ENCODE measurements around the gene XPO1.
"Not testable (repeated sequence)": the region's sequence is repeated elsewhere in the genome, so short reads cannot be mapped to it uniquely, and the experiment has no call there.

Gene XPO1

DNA sequence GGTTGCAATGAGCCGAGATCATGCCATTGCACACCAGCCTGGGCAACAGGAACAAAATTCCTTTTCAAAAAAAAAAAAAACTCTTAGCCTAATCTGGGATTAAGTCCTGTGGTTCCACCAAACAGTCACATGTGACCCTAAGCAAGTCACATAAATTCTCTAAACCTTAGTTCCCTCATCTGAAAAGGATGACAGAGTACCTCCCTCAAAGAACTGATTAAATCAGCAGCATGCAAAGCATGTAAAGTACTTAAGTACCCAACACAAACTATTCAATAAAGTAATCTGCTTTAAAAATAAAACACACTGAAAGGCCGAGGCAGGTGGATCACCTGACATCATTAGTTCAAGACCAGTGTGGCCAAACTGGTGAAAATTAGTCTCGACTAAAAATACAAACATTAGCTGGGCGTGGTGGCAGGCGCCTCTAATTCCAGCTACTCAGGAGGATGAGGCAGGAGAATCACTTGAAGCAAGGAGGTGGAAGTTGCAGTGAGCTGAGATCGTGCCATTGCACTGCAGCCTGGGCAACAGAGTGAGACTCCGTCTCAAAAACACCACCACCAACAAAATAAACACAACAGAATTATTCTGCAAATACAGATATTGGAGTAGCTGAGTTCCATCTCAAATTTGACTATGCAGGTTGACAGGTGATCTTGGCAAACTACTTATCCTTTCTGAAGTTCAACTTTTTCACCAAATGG is 74.2 kb downstream of the XPO1 start:
- no peak for DNase-seq

DNA sequence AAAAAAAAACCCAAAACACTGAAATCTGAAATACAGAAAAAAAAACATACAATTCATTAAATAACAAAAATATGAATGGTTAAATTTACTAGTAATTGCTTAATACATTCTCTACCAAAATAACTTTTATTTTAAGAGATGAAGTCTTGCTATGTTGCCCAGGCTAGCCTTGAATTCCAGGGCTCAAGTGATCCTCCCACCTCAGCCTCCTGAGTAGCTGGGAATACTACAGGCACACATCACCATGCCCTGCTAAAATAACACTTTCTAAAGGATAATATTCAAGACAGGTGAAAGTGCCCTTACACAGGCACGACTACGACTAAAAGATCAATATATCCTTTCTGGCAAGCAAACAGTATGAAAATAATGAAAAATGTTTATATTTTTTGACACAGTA is 76.8 kb downstream of the XPO1 start:
- DNase-seq, result no peak

DNA sequence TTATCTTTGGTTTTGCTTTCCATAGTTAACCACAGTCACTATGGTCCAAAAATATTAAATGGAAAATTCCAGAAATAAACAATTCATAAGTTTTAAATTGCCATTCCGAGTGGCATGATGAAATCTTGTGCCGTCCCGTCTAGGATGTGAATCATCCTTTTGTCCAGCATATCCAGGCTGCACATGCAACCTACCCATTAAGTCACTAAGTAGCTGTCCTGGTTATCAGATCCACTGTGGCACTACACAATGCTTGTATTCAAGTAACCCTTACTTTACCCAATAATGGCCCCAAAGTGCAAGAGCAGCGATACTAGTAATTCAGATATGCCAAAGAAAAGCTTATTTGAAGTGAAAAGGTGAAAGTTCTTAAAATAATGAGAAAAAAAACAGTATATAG is 78.0 kb downstream of the XPO1 start:
- DNase-seq, result no peak

DNA sequence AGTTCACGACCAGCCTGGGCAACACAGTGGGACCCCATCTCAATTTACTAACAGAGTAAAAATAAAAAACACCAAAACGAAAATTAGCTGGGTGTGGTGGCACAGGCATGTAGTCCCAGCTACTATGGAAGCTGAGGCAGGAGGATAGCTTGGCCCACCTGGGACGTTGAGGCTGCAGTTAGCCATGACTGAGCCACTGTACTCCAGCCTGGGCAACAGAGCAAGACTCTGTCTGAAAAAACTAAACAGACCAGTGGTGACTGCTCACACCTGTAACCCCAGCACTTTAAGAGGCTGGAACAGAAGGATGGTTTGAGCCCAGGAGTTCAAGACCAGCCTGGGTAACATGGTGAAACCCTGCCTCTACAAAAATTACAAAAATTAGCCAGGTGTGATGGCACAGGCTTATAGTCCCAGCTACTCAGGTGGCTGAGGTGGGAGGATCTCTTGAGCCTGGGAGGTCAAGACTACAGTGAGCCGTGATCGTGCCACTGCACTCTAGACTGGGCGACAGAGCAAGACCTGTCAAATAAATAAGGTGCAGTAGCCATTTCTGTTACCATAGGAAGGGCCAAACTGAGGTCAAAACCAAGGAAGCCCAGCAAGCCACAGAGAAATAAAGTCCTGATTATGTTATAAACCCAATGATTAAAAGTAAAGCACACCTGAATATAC is 81.3 kb downstream of the XPO1 start:
- DNase-seq, result no peak

DNA sequence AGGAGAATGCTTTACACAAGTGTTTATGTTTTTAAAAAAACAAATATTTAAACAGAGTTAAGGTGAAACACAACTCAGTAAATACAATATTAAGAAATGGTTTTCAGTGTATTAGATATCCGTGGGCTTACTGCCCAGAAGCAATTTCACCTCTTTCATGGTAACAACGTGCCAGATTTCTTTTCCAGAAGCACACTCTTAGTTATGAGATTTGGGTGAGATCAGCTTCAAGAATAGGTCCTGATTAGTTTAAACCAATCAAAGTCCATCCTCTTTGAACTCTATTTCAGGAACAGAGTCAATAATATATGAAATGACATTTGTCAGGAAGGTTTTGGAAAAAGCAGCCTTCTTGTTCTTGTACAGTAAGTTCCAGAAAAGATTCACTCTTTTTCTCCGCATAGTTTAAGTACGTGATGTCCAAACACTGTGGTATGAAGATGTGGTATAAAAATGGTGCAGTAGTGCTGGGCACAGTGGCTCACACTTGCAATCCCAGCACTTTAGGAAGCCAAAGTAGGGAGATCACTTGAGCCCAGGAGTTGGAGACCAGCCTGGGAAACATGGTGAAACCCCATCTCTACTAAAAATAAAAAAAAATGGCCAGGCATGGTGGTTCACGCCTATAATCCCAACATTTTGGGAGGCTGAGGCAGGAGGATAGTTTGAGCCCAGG is 81.9 kb downstream of the XPO1 start:
- no peak for DNase-seq

DNA sequence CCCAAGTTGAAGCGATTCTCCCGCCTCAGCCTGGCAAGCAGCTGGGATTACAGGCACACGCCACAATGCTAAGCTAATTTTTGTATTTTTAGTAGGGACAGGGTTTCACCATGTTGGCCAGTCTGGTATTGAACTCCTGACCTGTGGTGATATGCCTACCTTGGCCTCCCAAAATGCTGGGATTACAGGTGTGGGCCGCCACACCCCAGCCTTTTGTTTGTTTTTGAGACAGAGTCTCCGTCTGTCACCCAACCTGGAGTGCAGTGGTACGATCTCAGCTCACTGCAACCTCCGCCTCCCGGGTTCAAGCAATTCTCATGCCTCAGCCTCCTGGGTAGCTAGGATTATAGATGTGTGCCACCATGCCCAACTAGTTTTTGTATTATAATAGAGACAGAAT is 83.2 kb downstream of the XPO1 start:
- DNase-seq, result not testable (repeated sequence)

DNA sequence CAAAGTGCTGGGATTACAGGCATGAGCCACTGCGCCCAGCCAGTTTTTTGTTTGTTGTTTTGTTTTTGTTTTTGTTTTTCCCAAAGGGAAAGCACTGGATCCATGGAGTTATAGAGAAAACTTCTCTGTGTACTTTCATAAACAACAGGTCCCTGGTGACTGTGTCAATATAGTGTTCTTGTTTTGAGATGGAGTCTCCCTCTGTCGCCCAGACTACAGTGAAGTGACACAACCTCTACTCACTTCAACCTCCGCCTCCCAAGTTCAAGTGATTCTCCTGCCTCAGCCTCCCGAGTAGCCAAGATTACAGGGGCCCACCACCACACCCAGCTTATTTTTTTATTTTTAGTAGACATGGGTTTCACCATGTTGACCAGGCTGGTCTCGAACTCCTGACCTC is 83.8 kb downstream of the XPO1 start:
- DNase-seq, result no peak

DNA sequence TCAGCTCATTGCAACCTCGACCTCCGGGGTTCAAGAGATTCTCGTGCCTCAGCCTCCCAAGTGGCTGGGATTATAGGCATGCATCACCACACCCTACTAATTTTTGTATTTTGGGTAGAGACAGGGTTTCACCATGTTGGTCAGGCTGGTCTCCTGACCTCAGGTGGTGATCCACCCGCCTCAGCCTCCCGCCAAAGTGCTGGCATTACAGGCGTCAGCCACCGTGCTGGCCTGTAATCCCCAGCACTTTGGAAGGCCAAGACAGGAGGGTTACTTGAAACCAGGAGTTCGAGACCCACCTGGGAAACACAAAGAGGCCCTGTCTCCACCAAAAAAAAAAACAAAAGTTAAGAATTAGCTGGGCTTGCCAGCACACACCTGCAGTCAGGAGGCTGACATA is 85.8 kb downstream of the XPO1 start:
- DNase-seq, result no peak

DNA sequence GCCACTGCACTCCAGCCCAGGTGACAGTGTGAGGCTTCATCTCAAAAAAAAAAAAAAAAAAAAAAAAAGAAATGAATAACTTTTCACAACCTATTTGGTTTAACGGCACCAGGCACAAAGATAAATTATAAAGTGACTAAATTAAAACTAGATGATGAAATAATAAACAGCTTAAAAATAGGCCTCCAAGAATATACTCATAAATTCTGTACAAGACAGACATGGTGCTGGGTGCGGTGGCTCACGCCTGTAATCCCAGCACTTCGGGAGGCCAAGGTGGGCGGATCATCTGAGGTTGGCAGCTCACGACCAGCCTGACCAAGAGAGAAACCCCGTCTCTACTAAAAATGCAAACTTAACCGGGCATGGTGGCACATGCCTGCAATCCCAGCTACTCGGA is 87.0 kb downstream of the XPO1 start:
- no peak for DNase-seq

DNA sequence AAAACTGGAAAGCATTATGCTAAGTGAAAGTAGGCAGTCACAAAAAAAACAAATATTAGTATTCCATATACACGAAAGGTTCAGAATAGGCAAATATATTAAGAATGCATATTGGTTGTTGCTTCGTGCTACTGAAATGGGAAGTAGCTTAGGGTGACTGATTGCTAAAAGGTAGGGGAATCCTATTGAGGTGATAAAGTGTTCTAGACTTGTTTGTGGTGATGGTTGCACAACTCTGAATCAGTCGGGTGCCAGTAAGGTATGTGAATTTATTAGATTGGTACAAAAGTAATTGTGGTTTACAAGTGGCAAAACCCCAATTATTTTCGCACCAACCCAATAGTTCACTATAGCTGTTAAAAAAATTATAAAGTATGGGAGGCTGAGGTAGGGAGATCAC is 88.0 kb downstream of the XPO1 start:
- no peak for DNase-seq

DNA sequence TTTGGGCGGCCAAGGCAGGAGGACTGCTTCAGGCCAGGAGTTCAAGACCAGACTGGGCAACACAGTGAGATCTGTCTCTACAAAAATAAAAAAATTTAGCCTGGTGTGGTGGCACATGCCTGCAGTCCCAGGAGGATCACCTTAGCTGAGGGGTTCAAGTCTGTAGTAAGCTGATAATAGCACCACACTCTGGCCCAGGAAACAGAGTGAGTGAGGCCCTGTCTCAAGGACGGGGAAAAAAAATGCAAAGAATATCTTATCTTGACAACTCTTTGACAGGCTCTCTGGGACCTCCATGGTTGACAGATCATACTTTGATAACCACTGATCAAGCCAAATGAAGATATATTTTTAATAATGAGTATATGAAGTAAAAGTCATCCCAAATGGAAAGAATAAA is 89.9 kb downstream of the XPO1 start:
- no peak for DNase-seq

DNA sequence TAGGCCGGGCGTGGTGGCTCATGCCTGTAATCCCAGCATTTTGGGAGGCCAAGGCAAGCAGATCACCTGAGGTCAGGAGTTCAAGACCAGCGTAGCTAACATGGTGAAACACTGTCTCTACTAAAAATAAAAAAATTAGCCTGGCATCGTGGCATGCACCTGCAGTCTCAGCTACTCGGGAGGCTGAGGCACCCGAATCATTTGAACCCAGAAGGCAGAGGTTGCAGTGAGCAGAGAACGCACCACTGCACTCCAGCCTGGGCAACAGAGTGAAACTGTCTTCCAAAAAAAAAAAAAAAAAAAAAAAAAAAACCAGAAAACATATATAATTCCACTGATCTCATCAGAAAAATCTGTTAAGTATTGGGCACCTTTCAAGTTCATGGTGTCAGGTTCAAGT is 91.2 kb downstream of the XPO1 start:
- DNase-seq, result not testable (repeated sequence)

DNA sequence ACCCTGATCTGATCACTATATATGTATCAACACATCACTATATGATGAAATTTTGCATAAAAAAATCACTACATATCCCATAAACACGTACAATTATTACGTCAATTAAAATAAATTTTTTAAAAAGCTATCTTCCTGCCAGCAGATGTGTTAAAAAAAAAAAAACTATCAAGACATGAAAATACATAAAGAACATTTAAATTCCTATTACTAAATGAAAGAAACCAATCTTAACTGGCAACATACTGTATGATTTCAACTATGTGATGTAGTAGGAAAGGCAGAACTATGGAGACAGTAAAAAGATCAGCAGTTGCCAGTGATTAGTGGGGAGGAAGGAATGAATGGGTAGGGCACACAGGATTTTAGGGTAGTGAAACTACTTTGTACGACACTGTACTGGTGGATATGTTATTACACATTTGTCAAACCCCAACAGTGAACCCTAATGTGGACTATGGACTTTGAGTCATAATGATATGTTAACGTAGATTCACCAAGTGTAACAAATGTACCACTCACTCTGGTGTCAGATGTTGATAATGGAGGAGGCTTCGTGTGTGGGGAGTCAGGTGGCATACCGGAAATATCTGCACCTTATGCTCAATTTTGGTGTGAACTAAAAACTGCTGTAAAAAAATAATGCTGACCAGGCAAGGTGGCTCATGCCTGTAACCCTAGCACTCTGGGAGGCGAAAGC is 94.7 kb downstream of the XPO1 start:
- no peak for DNase-seq

DNA sequence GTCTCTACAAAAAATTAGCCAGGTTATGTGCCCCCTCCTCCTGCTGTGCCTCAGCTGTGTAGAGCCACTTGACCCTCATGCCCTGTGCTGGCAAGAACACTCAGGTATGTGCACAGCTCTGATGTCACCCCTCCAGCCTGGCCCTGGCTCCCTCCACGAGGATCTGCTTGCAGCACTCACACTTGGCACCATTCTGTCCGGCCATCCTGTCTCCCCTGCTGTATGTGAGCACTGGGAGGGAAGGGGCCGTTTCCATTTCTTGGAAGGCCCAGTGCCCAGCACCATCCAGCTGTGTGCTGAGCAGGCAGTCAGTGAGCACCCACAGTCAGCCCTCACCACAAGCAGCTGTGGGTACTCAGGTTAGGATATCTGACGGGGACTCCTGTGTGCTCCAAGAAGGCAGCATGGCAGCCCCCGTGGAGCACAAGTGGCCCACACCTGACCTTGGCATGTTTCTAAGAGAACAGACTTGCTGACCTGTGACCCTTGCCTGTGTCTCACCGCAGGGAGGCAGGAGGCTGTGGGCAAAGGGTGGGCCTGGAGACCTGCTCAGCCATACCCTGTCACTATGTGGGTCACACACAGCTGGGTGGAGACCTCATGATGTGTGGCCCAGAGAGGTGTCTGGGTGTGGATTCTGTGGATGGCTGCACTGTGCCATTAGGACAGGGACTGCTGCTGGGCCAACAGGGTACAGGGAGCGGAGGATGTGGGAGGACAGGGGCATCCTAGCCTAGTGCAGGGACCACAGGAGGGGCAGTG is 98.7 kb downstream of the XPO1 start:
- no peak for DNase-seq

DNA sequence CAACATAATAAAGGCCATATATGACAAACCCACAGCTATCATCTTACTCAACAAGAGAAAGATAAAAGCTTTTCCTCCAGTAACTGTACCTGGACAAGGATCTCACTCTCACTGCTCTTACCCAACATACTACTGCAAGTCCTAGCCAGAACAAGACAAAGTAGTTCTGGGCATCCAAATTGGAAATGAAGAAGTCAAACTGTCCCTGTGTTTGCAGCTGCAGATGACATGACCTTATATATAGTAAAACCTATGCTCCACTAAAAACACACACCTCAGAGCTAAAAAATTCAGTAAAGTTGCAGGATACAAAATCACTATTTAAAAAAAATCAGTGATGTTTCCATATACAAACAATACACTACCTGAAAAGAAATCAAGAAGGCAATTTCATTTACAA is 99.5 kb downstream of the XPO1 start:
- DNase-seq, result no peak

DNA sequence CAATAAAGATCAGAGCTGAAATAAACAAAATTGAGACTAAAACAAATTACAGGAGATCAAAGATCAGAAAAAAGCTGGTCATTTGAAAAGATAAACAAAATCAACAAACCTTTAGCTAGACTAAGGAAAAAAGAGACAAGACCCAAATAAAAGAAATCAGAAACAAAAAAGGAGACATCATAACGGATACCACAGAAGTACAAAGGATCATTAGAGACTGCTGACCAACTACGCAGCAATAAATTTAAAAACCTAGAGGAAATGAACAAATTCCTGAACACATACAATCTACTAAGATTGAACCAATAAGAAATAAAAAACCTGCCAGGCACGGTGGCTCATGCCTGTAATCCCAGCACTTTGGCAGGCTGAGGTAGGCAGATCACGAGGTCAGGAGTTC is 101.0 kb downstream of the XPO1 start:
- DNase-seq, result no peak

DNA sequence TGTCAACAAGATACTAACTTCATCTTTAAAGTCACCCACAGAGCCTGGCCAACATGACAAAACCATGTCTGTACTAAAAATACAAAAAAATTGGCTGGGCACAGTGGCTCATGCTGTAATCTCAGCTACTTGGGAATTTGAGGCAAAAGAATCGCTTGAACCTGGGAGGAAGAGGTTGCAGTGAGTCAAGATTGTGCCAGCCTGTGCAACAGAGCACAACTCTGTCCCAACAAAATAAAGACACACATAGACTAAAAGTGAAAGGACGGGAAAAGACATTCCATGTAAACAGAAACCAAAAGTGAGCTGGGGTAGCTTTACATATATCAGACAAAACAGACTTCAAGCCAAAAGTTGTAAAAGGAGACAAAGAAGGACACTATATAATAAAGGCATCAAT is 102.1 kb downstream of the XPO1 start:
- no peak for DNase-seq

DNA sequence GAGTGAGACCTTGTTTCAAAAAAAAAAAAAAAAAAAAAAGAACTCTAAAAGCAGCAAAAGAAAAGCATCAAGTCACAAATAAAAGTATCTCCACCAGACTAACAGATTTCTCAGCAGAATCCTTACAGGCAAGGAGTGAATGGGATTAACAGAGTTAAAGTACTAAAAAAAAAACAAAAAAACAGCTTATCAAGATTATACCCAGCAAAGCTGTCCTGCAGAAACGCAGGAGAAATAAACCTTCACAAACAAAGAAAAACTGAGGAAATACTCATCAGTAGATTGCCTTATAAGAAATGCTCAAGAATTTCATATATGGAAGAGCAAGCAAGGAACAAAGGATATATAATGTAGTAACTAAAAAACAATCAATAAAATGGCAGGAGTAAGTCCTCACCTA is 102.9 kb downstream of the XPO1 start:
- no peak for DNase-seq

DNA sequence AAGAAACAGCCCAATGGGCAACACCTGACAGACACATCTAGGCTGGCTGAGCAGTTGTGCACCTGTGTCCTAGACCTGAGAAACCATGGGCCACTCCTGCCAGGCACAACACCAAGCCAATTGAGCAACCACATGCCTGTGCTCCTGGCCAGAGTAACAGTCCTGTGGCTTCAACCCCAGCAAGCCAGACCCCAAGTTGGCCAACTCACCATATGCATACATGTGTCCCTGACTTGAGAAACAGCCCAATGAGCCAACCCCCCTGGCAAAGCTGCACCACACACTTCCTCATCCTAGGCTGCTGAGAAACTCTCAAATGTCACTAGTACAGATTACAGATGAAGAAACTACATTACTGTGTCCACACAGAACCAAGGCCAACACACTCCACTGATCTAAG is 103.8 kb downstream of the XPO1 start:
- DNase-seq, result no peak

DNA sequence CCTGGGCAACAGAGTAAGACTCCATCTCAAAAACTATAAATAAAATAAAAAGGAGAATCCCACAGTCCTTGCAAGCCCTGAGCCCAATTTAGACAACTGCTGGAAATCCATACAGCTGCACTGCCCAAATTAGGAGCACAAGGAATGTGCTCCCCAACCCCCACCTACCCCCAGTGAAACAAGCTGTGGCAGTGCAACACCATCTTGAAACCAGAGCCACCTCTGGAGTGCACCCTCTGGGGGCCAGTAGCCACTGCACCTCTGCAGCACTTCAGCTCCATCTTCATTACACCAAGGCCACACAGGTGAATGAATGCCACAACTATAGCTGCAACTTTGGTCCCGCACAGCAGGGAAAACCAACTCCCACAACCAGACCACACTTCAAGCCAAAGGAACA is 104.5 kb downstream of the XPO1 start:
- no peak for DNase-seq

DNA sequence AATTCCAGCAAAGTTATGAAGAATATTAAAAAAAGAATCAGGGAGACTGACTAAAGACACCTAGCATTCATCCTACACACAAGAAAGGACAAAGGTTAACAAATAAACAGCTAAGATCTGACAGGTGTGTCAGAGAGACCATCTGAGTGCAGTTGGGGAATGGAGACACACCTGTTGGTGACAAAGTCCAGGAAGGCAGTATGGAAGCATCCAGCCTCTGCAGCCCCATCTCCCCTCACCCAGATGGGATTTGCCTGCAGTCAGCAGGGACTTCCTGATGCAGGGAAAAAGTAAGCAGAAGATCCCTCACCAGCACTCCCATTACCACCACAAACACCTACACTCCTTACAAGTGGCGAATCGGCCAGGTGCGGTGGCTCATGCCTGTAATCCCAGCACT is 105.2 kb downstream of the XPO1 start:
- DNase-seq, result no peak

DNA sequence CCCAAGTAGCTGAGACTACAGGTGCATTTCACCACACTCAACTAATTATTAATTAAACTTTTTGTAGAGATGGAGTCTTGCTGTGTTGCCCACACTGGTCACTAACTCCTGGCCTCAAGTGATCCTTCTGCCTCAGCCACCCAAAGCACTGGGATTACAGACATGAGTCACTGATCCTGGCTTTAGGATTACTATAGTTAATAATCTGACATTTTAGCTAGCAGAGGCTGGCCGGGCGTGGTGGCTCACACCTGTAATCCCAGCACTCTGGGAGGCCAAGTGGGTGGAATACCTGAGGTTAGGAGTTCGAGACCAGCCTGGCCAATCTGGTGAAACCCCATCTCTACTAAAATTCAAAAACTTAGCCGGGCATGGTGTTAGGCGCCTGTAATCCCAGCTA is 106.8 kb downstream of the XPO1 start:
- no peak for DNase-seq
